HG03575 (cell line): ENCODE data around the gene NAIF1.

Experiments used
- ATAC-seq: cut with Tn5 transposase; IDR thresholded peaks from one replicate; pipeline ENCODE4 v1.9.1; 2021; ENCODE audit not compliant: unreplicated experiment, insufficient number of reproducible peaks, low FRiP score; ENCODE audit errors: extremely low read depth

NAIF1 gene

GRCh38 chr9:128065907-128066712 is 1.0 kb downstream of the NAIF1 start:
- ATAC-seq, result no peak

GRCh38 chr9:128062846-128063831 is 4.0 kb downstream of the NAIF1 start:
- ATAC-seq, result no peak

- ATAC-seq, result no peak
Measured at GRCh38 chr9:128062279-128062678, 4.8 kb downstream of the NAIF1 start.

- ATAC-seq, result no peak
Measured at GRCh38 chr9:128061275-128061960, 5.7 kb downstream of the NAIF1 start.

GRCh38 chr9:128059365-128059983 is 7.6 kb downstream of the NAIF1 start:
- ATAC-seq, result no peak

- ATAC-seq, result no peak
Measured at GRCh38 chr9:128057724-128058409, 9.3 kb downstream of the NAIF1 start.

- ATAC-seq, result no peak
Measured at GRCh38 chr9:128056887-128057723, 10.0 kb downstream of the NAIF1 start.

GRCh38 chr9:128056086-128056485 is 11.0 kb downstream of the NAIF1 start:
- no peak for ATAC-seq

GRCh38 chr9:128055344-128056040 is 11.6 kb downstream of the NAIF1 start:
- ATAC-seq, result no peak

- no peak for ATAC-seq
Measured at GRCh38 chr9:128054087-128054486, 13.0 kb downstream of the NAIF1 start.

- no peak for ATAC-seq
Measured at GRCh38 chr9:128053560-128053959, 13.6 kb downstream of the NAIF1 start.

- no peak for ATAC-seq
Measured at GRCh38 chr9:128051932-128052709, 15.0 kb downstream of the NAIF1 start.

GRCh38 chr9:128049843-128050242 is 17.3 kb downstream of the NAIF1 start:
- ATAC-seq, result no peak

- ATAC-seq, result no peak
Measured at GRCh38 chr9:128048663-128049062, 18.5 kb downstream of the NAIF1 start.

GRCh38 chr9:128047231-128047630 is 19.9 kb downstream of the NAIF1 start:
- no peak for ATAC-seq

GRCh38 chr9:128045831-128046230 is 21.3 kb downstream of the NAIF1 start:
- ATAC-seq, result no peak
